ENCODE results near the gene RGL2. TPM values are rescaled to one million over a fixed set of nuclear protein-coding genes. Genes with fewer than 3 reads are reported as not detected.
A peak's percentile ranks its signal among the peaks of the same experiment; 100 is the strongest.

RGL2 gene
- total RNA-seq, 4 donors from 2014 or later, result 38.2 to 89.3 (median 65.3) TPM

- TF ChIP-seq POLR2A (IDR thresholded peaks at IDR 0.05; ENCODE audit: low read depth) (no peak), EP300 (IDR thresholded peaks at IDR 0.05) (no peak), POLR2AphosphoS5 (IDR thresholded peaks at IDR 0.05) (peak; percentile 70 to 78)
- no peak for DNase-seq (ENCODE audit: extremely low spot score)
- H3K9me3 ChIP-seq, result no peaks in the 10 kb centered on the region
- H3K27me3 ChIP-seq, result no peaks in the 10 kb centered on the region
- peak within 1 kb of the TSS; percentile 59 to 96 (median 89) for H3K4me3 ChIP-seq
- WGBS, result 0% methylated on average over 28 of the region's 47 CpGs
- H3K27ac ChIP-seq (replicated peaks in 1 of 4), result peak within 1 kb of the TSS; percentile 88 to 96 (median 96)
- peaks cover 3 to 28% (median 25%) of the 10 kb centered on the region in 4 donors for H3K36me3 ChIP-seq
- H3K4me1 ChIP-seq, result peaks cover 40 to 70% (median 61%) of the 10 kb centered on the region in 4 donors
- intact Hi-C loops (cut with DNase I), result loop anchor here (5.0 kb wide), 1 partner anchor 42 kb away; the partner anchor contains the start of genes RPS18 and VPS52
Observed at GRCh38 chr6:33313709-33314514, 15.2 kb upstream of the RGL2 start, which contains the start of gene TAPBP. Gene TAPBP (minus strand): TSS chr6:33314078. CDS start chr6:33314041, 37 bp downstream.

GRCh38 chr6:33313105-33313708, 14.5 kb upstream of the RGL2 start:
- H3K9me3 ChIP-seq, result no peaks in the 10 kb centered on the region
- H3K27me3 ChIP-seq, result no peaks in the 10 kb centered on the region
- intact Hi-C loops (cut with DNase I), result loop anchor here (5.0 kb wide), 1 partner anchor 41 kb away; the partner anchor contains the start of genes RPS18 and VPS52
- DNase-seq (ENCODE audit: extremely low spot score), result no peak
- 2% methylated on average over 18 of the region's 33 CpGs for WGBS
- H3K36me3 ChIP-seq, result peaks cover 0 to 30% (median 21%) of the 10 kb centered on the region in 4 donors
- peaks cover 34 to 63% (median 54%) of the 10 kb centered on the region in 4 donors for H3K4me1 ChIP-seq
- H3K4me3 ChIP-seq, result peak overlapping the region; percentile 59 to 96 (median 89)
- no peak for TF ChIP-seq POLR2AphosphoS5 (IDR thresholded peaks at IDR 0.05)
- no peak for TF ChIP-seq EP300 (IDR thresholded peaks at IDR 0.05)
- TF ChIP-seq, protein P1, sequence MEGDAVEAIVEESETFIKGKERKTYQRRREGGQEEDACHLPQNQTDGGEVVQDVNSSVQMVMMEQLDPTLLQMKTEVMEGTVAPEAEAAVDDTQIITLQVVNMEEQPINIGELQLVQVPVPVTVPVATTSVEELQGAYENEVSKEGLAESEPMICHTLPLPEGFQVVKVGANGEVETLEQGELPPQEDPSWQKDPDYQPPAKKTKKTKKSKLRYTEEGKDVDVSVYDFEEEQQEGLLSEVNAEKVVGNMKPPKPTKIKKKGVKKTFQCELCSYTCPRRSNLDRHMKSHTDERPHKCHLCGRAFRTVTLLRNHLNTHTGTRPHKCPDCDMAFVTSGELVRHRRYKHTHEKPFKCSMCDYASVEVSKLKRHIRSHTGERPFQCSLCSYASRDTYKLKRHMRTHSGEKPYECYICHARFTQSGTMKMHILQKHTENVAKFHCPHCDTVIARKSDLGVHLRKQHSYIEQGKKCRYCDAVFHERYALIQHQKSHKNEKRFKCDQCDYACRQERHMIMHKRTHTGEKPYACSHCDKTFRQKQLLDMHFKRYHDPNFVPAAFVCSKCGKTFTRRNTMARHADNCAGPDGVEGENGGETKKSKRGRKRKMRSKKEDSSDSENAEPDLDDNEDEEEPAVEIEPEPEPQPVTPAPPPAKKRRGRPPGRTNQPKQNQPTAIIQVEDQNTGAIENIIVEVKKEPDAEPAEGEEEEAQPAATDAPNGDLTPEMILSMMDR (IDR thresholded peaks at IDR 0.05), result no peak
- no peak for TF ChIP-seq POLR2A (IDR thresholded peaks at IDR 0.05; ENCODE audit: low read depth)
- H3K27ac ChIP-seq (replicated peaks in 1 of 4), result peak overlapping the region; percentile 88 to 96 (median 96)

GRCh38 chr6:33312361-33313104, 13.8 kb upstream of the RGL2 start:
- WGBS, result 7% methylated on average over 21 of the region's 29 CpGs
- H3K27ac ChIP-seq (replicated peaks in 1 of 4), result peak overlapping the region; percentile 88 to 96 (median 96)
- intact Hi-C loops (cut with DNase I), result loop anchor here (5.0 kb wide), 1 partner anchor 40 kb away; the partner anchor contains the start of genes RPS18 and VPS52
- TF ChIP-seq EP300 (IDR thresholded peaks at IDR 0.05) (no peak), POLR2AphosphoS5 (IDR thresholded peaks at IDR 0.05) (peak in 1 of 2 donors; percentile 5), POLR2A (IDR thresholded peaks at IDR 0.05; ENCODE audit: low read depth) (no peak)
- TF ChIP-seq, protein P1 (IDR thresholded peaks at IDR 0.05), result no peak
- DNase-seq (ENCODE audit: extremely low spot score), result no peak
- H3K36me3 ChIP-seq, result peaks cover 0 to 30% (median 22%) of the 10 kb centered on the region in 4 donors
- H3K9me3 ChIP-seq, result no peaks in the 10 kb centered on the region
- H3K27me3 ChIP-seq, result no peaks in the 10 kb centered on the region
- H3K4me1 ChIP-seq, result peaks cover 33 to 60% (median 52%) of the 10 kb centered on the region in 4 donors
- peak overlapping the region; percentile 59 to 96 (median 89) for H3K4me3 ChIP-seq

GRCh38 chr6:33306356-33306755, 7.6 kb upstream of the RGL2 start:
- Histone ChIP-seq H3K9me3 (no peaks in the 10 kb centered on the region), H3K4me3 (no peak overlapping the region), H3K4me1 (peaks cover 10 to 41% (median 24%) of the 10 kb centered on the region in 4 donors), H3K27me3 (no peaks in the 10 kb centered on the region), H3K36me3 (peaks cover 22 to 73% (median 62%) of the 10 kb centered on the region in 4 donors), H3K27ac (replicated peaks in 1 of 4) (no peak overlapping the region)
- 80% methylated on average over 4 of the region's 4 CpGs for WGBS
- intact Hi-C loops (cut with DNase I), result no loop called here
- no peak for DNase-seq (ENCODE audit: extremely low spot score)
- no peak for TF ChIP-seq EP300 (IDR thresholded peaks at IDR 0.05)
- TF ChIP-seq POLR2AphosphoS5 (IDR thresholded peaks at IDR 0.05), result no peak
- TF ChIP-seq, protein P1 (IDR thresholded peaks at IDR 0.05), result no peak
- TF ChIP-seq POLR2A (IDR thresholded peaks at IDR 0.05; ENCODE audit: low read depth), result no peak

Measured in esophagus muscularis mucosa (tissue), 4 donors.